ENCODE results near the gene CEBPG.

Gene CEBPG

DNA sequence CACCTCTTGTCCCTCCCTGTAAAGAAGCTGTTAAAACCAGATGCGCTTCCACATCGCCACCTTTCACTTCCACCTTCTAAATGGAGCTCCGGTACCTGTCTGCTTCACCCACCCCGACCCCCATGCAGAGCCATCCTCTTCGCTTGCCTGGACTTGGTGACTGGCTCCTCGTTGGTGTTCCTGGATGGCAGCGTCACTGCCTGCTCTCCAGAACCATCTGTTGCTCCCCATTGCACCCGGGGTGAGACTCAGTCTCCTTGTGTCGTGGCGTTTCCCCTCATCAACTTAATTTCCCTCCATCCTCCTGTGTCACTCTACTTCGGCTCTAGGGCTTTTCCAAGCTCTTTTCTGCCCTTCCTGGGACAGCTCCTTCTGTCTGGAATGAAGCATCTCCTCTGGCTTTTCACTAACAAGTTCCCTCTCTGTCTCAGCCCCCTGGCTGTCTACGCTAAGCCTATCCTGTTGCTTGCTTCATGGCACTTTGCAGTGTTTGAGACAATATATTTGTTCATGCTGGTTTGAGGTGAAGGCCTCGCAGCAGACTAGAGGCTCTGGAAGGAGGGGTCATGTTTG, 10.3 kb downstream of the CEBPG start:
- in situ Hi-C loops (cut with HindIII; ENCODE audit: low sequenced_read_pairs), result no loop called here
- DNase-seq (ENCODE audit: low read depth, low spot score), result no peak
- no peak overlapping the region for H3K4me3 ChIP-seq (ENCODE audit: low read depth, low read length)
- TF ChIP-seq, protein P1, sequence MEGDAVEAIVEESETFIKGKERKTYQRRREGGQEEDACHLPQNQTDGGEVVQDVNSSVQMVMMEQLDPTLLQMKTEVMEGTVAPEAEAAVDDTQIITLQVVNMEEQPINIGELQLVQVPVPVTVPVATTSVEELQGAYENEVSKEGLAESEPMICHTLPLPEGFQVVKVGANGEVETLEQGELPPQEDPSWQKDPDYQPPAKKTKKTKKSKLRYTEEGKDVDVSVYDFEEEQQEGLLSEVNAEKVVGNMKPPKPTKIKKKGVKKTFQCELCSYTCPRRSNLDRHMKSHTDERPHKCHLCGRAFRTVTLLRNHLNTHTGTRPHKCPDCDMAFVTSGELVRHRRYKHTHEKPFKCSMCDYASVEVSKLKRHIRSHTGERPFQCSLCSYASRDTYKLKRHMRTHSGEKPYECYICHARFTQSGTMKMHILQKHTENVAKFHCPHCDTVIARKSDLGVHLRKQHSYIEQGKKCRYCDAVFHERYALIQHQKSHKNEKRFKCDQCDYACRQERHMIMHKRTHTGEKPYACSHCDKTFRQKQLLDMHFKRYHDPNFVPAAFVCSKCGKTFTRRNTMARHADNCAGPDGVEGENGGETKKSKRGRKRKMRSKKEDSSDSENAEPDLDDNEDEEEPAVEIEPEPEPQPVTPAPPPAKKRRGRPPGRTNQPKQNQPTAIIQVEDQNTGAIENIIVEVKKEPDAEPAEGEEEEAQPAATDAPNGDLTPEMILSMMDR (IDR thresholded peaks at IDR 0.05; ENCODE audit: low read depth, low read length), result no peak

DNA sequence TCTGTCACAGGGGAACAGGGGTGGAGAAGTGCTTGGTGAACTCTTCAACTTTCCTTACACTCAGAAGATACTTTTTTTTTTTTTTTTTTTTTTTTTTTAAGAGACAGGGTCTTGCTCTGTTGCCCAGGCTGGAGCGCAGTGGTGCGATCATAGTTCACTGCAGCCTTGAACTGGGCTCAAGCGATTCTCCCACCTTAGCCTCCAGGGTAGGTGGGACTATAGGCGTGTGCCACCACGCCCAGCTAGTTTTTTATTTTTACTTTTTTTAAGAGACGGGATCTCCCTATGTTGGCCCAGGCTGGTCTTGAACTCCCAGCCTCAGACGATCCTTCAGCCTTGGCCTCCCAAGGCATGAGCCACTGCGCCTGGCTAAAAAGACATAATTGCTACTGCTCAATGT, 11.5 kb downstream of the CEBPG start:
- TF ChIP-seq, protein P1 (IDR thresholded peaks at IDR 0.05; ENCODE audit: low read depth, low read length), result no peak
- in situ Hi-C loops (cut with HindIII; ENCODE audit: low sequenced_read_pairs), result no loop called here
- no peak for DNase-seq (ENCODE audit: low read depth, low spot score)
- H3K4me3 ChIP-seq (ENCODE audit: low read depth, low read length), result no peak overlapping the region

DNA sequence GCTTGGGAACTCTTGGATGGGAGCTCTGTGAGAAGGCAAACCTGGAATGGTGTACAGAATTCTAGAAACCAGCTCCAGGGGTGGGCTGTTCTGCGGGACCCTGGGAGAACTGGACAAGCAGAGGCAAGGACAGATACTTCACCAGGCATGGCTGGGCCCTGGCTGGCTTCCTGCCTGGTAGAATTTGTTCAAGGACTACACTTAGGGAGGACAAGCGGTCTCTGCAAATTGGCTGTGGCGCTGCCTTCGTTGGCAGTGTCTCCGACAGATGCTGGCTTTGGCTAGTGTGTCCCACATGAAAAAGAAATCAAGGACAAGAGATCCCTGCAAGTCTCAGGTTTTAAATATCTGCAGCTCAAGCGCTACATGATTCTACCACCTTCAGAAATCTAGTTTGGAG, 12.4 kb downstream of the CEBPG start:
- in situ Hi-C loops (cut with HindIII; ENCODE audit: low sequenced_read_pairs), result no loop called here
- H3K4me3 ChIP-seq (ENCODE audit: low read depth, low read length), result no peak overlapping the region
- TF ChIP-seq, protein P1 (IDR thresholded peaks at IDR 0.05; ENCODE audit: low read depth, low read length), result no peak
- no peak for DNase-seq (ENCODE audit: low read depth, low spot score)

DNA sequence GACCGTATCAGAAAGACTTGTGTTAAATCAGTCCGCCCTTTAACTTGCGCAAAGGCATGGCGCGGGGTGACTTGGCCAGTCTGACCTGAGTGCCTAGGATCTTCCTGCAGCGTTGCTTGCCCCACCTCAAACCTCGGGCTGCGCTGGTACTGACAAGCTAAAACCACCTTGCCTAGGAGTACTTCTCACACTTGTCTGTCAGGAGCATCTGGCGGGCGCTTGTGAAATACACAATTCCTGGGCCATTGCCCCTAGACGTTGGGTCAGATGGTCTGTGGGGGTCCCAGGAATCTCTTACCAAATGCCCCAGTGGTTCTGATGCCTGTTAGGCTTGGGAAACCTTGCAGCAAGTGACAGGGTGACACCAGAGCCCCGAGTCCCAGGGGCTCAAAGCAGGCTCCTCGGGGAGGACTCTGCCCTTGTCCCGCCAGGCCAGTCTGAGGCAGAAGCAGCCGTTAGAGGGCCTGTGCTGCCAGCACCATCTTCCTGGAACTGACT, 12.9 kb downstream of the CEBPG start:
- in situ Hi-C loops (cut with HindIII; ENCODE audit: low sequenced_read_pairs), result no loop called here
- H3K4me3 ChIP-seq (ENCODE audit: low read depth, low read length), result no peak overlapping the region
- TF ChIP-seq, protein P1 (IDR thresholded peaks at IDR 0.05; ENCODE audit: low read depth, low read length), result no peak
- no peak for DNase-seq (ENCODE audit: low read depth, low spot score)

DNA sequence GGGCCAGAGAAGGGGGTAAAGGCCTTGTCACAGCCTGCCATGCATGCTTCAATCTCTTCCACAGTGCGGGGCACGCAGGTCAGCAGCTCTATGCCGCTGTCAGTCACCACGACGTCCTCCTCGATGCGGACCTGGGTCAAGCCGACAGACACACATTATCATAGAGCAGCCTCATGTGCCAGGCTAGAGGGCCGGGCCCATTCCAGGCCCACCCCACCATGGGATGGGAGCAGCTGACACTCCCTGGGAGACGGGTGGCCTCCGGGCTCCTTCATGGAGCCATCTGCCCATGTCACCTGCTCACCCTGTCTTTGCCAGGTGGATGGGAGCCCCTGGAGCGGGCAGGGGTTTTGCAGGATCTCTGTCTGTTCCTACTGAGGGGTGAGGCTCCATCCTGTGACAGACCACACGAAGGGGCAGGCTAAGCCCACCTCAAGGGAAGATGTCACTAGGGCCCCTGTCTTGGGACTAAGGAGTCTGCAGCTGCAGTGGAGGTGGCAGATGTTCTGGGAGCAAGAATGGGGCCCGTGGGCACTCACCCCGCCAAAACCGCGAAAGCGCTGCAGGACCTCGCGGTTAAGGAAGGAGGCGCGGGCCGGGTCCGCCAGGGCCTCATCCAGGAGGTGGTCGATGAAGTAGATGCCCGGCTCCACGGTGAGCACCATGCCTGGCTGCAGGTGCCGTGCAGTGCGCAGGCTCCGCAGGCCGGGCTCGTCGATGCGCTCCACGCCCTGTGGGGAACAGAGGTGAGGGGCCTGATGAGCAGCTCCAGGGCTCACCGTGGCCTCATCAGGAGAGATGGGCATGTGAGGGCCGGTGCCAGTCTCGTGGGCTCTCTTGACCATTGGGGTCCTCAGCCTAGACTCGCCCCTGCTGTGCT, 14.1 kb downstream of the CEBPG start:
- no peak for DNase-seq (ENCODE audit: low read depth, low spot score)
- TF ChIP-seq, protein P1 (IDR thresholded peaks at IDR 0.05; ENCODE audit: low read depth, low read length), result no peak
- no peak overlapping the region for H3K4me3 ChIP-seq (ENCODE audit: low read depth, low read length)
- in situ Hi-C loops (cut with HindIII; ENCODE audit: low sequenced_read_pairs), result no loop called here

- TF ChIP-seq, protein P1 (IDR thresholded peaks at IDR 0.05; ENCODE audit: low read depth, low read length), result no peak
- H3K4me3 ChIP-seq (ENCODE audit: low read depth, low read length), result no peak overlapping the region
- in situ Hi-C loops (cut with HindIII; ENCODE audit: low sequenced_read_pairs), result no loop called here
- DNase-seq (ENCODE audit: low read depth, low spot score), result no peak
These were observed 14.8 kb downstream of the CEBPG start for GRCh38 chr19:33388231-33388724.
